Activated CD8-positive, alpha-beta memory T cell treated with anti-CD3 and anti-CD28 coated beads for 1 hour (primary cell): Measurements from ENCODE around the gene SLC5A12.

Experiments used
- DNase-seq, 2 donors: peaks; one replicate each; pipeline ENCODE4 v3.0.0-alpha.2; 2020; ENCODE audit warnings: low read depth in 1 of 2; ENCODE audit errors: extremely low read depth in 1 of 2

SLC5A12 gene, protein sequence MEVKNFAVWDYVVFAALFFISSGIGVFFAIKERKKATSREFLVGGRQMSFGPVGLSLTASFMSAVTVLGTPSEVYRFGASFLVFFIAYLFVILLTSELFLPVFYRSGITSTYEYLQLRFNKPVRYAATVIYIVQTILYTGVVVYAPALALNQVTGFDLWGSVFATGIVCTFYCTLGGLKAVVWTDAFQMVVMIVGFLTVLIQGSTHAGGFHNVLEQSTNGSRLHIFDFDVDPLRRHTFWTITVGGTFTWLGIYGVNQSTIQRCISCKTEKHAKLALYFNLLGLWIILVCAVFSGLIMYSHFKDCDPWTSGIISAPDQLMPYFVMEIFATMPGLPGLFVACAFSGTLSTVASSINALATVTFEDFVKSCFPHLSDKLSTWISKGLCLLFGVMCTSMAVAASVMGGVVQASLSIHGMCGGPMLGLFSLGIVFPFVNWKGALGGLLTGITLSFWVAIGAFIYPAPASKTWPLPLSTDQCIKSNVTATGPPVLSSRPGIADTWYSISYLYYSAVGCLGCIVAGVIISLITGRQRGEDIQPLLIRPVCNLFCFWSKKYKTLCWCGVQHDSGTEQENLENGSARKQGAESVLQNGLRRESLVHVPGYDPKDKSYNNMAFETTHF

DNA sequence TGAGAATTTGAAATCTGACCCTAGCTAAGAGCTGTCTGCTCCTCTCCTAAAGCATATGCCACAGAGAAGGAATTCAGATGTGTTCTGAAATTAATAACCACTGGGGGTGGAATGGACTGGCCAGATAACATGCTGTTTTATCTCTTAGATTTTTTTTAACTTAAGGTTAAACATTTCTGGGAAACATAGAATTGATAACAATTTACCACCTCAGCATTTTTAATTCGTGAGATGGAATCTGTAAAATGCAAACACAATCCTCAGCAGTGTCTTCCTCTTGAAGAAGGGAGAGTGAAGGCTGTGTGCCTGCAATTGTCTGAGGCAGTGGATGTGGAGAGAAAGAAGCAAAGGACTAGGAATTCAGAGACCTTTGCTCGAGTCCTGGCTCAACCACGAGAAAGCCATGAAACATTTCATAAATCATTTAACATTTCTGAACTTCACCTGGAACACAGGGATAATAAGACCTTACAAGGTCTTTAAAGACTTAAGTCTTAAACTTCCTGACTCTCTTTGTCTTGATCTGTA lies at the start of gene SLC5A12:
Gene SLC5A12, minus strand, starts transcription at position 113 of the 528 bp plus-strand sequence. CDS start 346 bp downstream, outside the sequence.
- no peak for DNase-seq

DNA sequence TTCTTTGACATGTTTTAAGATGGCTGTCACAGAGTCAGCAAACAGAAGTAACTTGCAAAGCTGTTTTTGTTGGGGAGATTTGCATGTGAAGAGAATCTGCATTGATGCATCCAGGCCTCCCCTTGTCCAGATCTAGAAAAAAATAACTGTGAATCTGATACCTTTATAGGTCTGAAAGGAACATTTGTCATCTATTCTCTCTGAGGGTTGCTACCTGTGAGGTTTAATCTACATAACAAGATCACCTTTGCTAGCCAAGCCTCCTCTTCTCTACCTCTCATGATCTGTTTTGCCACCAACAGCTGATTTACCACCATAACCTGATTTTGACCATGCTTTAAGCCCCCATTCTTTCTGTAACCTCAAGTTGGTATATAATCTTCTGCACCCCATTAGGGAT lies 47.2 kb upstream of the SLC5A12 start:
- no peak for DNase-seq

DNA sequence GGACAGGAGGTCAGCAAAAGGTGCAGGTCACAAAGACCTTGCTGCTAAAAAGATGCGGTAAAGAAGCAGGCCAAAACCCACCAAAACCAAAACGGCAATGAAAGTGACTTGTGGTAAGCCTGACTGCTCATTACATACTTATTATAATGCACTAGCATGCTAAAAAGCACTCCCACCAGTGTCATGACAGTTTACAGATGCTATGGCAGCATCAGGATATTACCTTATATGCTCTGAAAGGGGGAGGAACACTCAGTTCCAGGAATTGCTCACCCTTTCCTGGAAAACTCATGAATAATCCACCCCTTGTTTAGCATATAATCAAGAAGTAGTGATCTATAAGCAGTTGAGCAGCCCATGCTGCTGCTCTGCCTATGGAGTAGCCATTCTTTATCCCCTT lies 45.2 kb upstream of the SLC5A12 start:
- no peak for DNase-seq

DNA sequence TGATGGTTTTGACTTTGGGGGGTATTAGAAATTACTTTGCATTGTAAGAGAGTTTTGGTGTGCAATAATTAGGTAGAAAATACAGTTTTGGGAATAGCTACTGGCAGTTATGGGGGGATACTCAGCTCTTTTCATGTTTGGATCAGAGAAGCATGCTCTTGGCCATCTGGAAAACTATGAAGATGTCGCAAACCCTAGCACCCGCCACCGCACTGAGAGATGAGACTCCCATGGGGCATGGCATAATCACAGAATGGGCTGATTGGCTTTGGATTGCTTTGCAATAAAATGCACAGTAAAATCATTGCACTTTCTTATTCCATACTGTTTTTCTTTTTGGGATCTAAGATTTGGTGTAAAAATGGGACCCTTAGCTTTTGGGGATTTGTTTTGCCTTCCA lies 43.5 kb upstream of the SLC5A12 start:
- no peak for DNase-seq

DNA sequence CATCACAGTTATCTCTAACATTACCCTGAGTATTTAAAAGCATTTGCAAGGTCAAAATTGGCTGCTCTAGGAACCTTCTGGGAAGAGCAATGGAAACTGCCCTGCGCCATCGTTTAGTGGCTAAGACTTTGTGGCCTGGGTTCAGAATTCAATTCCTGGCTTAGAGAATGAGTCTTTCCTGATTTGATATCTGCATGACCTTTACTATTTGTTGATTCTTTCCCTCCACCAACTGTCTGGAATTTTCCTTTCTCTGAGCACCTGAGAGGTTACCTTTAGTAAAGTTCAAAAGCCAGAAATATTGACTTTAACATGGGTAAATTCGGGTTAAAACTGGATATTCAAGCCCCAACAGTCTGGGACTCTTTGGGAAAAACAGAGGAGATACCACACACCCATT lies 43.0 kb upstream of the SLC5A12 start:
- DNase-seq, result no peak

DNA sequence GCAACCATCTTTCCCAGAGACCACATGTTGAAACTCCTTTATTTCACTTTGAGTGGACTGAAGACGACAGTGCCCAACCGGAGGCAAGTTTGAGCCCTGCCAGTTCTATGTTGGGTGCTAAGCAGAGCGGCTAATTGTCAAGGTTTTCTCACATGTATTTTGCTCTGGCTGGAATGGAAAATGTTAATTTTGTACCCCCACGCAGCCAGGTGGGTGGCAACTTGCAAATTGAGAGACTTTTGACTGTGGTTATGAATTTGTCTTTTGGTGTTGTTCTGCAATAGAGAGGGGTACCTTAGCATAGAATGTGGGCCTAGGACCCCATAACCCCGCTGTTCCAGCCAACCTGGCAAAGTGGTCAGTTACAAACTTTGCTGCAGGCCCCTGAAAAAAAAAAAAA lies 42.5 kb upstream of the SLC5A12 start:
- DNase-seq, result no peak

DNA sequence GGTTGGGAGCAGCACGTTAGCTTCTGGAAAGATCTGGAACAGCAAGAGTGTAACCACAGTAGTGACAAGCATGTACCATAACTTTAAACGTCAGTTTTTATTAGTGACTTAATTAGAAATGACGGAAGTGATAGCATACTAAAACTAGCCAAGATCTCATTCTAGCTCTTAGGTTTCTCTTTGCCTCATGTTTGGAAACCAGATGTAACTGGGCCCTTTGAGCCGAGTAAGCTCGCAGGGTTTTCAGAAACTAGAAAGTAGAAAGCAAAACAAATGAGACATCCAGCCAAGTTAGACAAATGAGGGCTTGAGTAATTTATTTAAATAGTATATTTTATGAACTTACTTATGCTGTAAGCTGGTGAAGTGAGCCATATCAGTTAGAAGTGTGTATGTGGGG lies 40.2 kb upstream of the SLC5A12 start:
- DNase-seq, result no peak

DNA sequence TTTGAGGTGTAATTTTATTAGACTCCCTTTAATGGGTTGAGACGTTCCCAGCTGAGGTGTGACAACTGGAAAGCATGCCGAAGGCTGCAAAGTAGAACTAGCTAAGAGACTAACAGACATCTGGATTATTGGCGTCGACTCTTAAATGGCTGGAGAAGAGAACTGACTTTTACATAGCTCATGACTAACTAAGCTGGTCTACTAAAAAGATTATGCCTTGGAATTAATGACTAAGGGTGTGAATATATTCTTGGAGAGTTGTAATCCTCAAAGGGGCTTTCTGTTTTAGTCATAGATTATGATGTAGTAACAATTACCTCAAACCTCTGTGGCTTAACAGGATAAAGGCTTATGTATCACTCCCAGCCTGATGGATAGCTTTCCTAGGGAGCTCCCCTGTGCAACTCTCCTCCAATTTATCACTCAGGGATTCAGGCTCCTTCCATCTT lies 39.5 kb upstream of the SLC5A12 start:
- DNase-seq, result no peak

DNA sequence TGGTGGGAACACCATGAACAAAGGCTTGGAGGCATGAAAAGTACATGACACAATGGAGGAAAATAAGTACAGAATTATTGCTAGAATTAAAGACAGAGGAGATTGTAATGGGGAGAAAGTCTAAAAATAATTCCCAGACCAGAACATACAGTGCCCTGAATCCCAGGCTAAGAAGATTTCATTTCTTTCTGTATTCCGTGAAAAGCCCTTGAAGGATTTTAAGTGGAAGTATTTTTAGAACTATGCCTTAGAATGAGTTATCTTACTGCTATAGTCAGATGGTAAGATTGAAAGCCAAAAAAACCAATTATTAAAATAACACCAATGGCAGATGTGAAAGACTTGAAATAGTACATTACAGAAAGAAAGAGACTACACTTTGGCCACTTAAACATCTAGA lies 36.1 kb upstream of the SLC5A12 start:
- DNase-seq, result no peak

DNA sequence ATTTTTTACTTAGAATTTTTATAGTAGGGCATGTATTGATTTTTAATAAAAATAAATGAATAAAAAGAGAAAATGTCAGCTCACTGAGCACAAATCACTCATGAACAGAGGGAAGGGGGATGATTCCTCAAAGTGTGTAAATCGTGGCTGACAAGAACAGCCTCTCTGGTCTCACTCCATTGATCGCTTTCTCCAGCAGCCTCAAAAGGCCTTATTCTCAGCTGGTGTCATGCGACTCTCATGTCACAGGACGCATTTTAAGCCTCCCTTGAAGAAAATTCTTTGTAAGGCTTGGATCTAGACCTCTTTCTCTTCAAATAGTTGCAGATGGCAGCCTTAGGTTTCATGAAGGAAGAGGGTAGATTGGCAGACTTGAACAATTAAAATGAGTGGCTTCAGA lies 33.9 kb upstream of the SLC5A12 start:
- no peak for DNase-seq

DNA sequence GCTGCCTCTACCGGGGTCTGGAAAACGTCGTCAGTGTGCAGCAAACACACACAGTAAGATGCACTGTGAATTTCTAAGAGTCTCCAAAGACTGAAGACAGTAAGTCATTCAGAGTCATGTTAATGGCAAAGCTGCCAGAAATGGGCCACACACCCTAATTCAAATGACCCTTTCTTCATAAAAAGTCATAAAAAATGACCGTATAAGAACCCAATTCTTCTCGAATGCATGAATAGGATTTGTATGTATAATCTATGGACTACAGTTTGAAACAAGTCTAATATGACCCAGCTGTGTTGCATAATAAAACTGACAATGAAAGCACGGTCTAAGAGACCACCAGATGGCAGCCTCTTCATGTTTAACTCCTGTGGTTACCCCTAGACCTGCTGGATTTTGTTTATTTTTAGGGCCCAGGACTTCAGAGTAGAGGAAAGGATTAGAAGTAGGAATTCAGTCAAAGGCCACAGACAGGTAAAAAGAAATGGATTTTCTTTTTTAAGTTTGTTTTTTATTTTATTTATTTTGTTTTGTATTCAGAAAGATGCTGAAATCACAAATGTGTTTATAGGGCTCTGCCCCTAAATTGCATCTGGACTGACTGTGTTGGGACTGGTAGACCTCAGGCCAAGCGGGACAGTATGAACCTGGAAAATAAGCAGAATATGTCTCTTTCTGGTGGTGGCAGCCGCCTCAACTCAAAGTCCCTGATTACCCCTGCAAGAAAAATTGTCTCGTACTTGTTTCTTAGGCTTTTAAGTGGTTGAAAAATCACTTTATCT lies 32.1 kb upstream of the SLC5A12 start:
- DNase-seq, result no peak

DNA sequence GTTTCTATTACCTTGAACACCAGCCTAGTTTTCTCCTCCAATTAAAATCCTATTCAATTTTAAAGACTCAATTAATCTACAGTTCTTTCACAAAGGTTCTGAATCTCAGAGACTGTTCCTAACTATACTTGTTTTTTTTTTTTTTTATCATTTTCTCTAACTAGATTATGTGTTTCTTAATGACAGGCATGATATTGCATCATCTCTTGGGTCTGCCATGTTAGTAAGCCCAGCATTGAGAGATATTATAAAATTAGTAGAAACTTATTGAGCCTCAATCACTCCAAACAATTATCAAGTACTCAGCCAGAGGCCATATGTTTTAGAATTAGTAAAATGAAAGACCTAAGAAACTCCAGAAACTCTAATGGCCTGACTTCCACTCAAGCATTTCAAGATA lies 28.1 kb upstream of the SLC5A12 start:
- no peak for DNase-seq

DNA sequence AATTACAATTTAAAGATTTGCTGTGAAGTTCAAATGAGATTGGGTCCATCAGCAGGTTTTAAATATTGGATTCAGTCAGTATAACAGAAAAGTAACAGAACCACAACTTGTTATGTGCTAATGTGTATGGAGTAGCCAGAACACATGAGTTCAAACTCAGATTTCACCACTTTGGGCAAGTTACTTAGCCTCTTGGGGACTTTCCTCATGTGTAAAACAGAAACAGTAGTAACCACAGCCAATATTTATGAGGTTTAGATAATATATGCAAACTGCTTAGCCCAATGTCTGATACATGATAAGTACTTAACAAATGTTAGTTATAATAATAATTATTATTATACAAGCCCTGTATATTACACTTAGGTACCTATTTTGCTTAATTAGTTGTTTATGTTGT lies 21.8 kb upstream of the SLC5A12 start:
- no peak for DNase-seq

DNA sequence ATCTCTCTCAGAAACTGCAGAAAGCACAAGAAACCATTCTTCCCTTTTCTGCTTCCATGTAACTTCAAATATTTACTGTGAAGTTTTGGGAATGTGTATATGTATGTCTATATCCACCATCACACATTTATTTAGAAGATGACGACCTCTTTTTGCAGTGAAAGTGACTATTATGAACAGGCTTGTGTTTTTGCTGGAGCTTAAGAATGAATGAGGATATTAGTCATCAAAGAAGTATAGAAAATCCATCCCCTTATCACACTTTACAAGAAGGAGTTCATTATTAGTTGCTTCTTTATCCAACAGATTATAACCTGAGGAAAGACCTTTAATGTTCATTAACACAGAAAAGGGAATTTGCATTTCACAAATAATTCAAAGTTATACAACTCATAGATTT lies 21.1 kb upstream of the SLC5A12 start:
- DNase-seq, result no peak

DNA sequence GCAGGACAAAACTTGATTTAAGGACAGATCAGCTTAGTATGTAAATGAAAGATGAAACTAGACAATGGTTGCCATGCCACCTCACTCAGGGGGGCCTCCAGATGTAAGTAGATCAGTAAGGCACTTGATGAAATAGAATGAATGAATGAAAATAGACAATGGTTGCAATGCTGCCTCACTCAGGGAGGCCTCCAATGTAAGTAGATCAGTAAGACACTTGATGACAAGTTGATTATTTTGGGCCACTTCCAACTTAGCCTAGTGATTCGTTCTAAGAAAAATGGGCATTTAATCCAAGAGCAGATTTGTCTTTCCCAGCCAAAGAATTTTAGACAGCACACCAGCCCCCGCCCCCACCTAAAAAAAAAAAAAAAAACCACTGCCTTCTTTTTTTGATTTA lies 19.2 kb upstream of the SLC5A12 start:
- no peak for DNase-seq

DNA sequence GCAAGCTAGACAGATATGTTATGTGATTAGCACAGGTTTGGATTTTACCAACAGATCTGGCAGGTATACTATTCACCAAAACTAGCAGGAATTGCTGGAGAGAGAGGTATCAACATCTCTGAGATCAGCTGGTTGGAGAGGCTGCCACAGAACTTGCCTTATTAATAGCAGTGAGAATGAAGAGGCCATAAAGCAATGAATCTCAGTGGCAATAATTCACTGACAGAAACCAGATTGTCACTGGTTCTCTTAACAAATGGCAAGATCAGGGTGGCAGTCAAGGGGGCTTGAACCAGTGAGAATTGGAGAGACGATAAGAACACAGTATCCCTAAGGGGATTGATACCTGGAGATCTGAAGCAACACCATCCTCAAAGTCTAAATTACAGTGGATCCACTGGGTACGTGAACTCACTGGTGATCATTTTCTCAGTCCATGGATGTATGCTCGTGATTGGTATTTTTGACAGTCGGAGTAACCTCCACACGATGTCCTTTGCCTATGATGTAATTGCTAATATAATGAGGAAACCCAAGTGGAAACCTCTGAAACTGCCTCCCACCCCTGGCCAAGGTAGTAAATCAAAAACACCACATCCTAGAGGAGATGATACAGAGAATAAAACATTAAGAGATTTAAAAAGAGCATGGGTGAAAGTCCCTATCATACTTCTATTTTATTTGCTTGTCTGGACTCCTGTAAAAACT lies 17.7 kb upstream of the SLC5A12 start:
- DNase-seq, result no peak

DNA sequence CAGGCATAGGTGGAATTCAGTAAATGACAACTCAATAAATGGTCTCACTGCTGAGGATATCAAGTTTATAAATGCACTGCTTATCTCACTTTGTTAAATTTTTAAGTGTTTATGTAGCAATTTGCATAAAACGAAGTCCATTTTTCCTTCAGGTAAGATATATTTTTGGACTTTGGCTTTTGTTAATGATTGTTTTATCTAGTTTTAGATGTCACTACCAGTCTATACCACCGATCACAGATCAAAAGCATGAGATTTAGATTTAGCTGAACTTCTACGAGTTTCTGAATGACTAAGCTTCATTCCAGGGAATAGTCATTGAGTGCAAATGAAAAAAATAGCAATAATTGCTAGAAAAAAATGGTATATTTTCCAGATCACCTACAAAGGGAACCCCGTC lies 12.8 kb upstream of the SLC5A12 start:
- no peak for DNase-seq

DNA sequence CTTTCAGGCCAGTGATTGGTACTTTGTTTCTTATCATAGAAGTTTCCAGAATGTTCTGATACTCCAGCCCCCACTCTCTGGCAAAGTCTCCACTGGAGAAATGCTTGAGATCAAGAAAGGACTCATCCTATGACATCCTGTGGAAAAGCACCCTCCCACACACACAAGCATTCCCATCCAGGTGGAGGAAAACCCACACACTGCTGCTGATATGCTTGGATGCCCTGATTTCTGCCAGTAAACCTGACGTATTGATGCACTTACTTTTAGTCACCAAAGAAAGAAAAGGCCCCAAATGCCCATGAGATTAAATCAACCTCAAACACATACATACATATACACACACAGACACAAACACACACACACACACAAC lies 9.2 kb upstream of the SLC5A12 start:
- DNase-seq, result no peak

DNA sequence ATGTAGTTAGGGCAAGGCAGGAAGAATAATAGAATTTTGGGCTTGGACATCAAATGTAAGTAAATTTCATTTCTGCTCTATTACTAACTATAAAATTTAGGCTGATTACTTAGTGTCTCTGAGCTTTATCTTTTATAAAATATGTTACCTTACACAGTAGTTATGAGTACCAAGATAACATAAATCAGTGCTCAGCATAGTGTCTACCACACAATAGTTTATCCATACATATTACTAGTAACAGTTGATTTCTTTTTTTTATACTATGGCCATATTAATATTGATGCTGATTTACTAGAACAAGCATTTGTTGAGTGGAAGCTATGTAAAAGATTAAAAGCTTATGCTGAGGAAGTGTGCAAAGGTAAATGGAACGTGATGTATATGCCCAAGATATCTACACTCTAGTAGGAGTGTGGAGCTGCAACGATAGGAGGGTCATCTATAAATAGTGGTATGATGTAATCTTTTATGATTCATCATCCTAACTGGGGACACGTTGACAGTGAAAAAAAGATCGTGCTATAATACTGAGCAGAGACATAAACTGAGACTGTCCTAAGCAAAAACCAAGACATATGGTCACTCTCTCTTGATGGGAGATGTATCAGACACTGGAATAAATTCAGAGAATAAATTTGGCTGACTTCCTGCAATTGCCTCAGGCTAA lies 8.7 kb upstream of the SLC5A12 start:
- no peak for DNase-seq

DNA sequence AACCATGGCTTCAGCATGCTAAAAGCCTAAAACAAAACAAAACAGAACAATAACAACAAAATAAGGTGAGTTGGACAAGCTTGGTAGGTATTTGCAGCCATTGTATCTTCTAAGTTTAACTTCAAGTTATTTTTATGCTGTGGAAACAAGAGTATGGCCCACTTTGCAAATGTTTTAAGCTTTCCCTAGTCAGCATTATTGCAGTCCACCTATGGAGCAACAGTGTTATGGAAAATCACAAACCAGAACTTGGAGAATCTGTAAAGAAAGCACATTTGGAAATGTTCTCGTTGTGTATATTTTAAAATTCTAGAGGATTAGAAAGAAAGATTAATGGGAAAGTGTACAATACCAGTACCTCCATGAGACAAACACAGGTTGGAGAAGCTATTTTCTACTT lies 7.4 kb upstream of the SLC5A12 start:
- no peak for DNase-seq
